ACHN (cell line): ENCODE measurements around the gene HSD3B7.
"Not testable (repeated sequence)": the region's sequence is repeated elsewhere in the genome, so short reads cannot be mapped to it uniquely, and the experiment has no call there.

ENCODE experiments used
- DNase-seq: peaks from one replicate; pipeline ENCODE4 v3.0.0-alpha.2; 2015
- in situ Hi-C: cut with HindIII; loops from 2 replicates; pipeline ENCODE4 v1.10.0; 2017; ENCODE audit warnings: low sequenced_read_pairs, low pct_ligation_motif_present, low pct_unique_long_range_greater_than_20kb

The HSD3B7 gene

DNA sequence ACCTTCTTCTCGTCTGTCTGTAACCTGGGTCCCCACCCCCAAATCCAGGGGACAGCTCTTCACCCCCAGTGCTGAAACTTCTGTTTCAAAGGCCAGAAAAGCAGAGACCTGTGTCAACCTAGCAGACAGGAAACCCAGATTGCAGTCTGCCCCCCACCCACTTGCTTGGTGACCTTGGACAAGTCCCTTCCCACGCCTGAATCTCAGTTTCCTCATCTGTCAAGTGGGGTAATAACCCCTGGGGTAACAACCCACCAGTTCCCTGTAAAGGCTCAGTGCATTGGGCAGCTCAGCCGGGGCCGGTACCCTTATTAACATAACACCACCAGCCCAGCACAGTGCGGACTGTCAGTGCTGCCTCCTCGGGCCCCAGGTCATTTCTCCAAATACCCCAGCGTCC is 24.1 kb downstream of the HSD3B7 start:
- DNase-seq = no peak
- in situ Hi-C loops = no loop called here

DNA sequence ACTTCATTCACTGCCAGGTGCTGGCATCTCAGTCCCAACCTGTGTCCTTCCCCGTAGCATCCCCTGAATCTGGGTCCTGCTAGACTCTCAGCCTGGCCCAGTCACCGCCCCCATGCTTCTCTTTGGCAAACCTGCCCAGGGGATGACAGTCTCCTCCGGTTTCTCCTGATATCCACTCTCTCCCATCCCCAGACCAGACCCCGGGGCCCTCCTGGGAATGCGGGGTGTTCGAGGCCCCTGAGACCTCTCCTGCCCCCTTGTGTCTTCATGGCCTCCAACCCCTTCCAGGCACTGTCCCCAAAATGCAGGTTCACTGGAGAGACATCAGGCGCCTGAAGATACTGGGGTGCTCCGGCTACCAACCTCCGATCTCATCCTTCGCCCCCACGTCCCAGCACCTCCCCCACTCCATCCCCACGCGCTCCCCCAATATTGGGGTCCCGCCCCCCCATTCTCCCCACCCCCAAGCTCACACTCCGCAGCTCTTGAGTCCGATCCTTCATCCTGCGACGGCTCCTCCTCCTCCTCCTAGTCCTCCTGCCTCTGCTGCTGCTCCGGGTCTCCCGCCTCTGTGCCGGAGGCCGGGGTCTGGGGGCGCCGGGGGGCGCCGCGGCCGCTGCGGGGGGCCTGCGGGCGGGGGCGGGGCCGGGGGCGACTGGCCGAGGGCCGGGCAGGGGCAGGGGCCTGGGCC is 25.0 kb downstream of the HSD3B7 start:
- DNase-seq = no peak
- in situ Hi-C loops = no loop called here

DNA sequence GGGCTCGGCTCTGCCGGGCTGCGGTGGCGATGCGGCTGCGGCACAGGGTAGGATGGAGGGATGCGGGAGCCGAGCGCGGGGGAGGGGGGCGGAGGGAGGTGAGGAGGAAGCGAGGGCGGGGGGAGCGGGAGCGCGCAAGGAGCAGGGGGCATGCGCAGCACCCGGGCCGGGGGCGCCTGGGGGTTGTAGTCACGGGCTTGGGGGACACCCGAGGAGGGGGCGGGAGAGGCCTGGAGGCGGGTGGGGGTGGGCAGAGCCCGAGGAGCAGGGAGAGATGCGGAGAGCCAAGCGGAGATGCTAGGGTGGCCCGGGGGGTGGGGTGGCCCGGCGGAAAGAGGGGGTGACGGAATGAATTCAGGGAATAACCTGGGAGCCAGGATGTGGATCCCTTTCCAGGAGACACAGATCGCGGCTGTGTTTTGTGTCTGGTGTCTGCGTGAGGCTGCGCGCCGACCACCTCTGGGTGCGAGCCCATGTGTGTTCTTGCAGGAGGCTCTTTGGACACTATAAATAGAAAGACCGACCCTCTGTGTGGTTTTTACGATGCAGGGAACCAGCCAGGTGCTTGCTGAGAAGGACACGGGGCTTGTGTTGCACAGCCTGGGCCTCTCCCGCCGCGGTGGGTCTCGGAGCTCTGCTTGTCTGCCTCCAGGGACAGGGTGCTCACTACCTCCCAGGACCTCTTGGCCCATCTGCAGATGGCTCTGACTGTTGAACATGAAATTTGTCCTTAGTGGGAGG is 25.7 kb downstream of the HSD3B7 start, which contains the start of gene STX1B:
Gene STX1B, minus strand, starts transcription at position 54 of the 741 bp plus-strand sequence. CDS start 242 bp downstream, outside the sequence.
- in situ Hi-C loops = no loop called here
- DNase-seq = peak; percentile 34

DNA sequence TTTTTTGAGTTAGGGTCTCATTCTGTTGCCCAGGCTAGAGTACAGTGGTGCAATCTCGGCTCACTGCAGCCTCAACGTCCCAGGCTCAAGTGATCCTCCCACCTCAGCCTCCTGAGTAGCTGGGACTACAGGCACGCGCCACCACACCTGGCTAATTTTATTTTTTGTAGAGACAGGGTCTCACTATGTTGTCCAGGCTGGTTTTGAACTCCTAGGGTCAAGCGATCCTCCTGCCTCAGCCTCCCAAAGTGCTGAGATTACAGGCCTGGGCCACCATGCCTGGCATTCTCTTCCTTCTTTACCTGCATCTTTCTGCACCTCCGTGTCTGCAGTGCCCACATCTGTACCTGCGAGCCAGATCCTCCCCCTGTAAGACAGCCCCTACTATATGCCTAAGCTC is 26.8 kb downstream of the HSD3B7 start:
- DNase-seq, in situ Hi-C loops: not testable (repeated sequence)

DNA sequence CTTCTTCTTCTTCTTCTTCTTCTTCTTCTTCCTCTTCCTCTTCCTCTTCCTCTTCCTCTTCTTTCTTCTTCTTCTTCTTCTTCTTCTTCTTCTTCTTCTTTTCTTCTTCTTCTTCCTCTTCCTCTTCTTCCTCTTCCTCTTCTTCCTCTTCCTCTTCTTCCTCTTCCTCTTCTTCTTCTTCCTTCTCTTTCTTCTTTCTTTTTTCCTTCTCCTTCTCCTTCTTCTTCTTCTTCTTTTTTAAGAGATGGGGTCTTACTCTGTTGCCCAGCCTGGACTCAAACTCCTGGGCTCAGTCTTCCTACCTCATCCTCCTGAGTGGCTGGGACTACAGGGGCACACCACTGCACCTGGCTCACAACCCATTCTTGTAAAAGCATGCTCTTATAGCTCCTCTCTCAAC is 28.3 kb downstream of the HSD3B7 start:
- DNase-seq, in situ Hi-C loops: not testable (repeated sequence)

DNA sequence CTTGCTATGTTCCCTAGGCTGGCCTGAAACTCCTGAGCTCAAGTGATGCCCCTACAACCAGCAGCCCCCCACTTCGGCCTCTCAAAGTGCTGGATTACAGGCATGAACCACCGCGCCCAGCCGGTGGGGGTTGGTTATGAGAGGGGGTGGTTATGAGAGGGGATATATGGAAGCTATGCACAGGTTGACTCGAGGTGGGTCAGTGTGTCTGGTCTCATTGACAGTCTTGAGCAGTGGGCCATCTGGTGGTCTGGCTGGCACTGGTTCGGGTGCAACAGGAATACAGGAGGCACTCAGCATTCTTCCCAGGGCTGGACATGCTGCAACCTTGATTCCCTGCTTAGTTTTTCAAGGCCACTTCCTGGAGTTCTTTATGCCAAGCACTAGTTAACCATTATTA is 31.0 kb downstream of the HSD3B7 start:
- in situ Hi-C loops = no loop called here
- DNase-seq = peak; percentile 45

DNA sequence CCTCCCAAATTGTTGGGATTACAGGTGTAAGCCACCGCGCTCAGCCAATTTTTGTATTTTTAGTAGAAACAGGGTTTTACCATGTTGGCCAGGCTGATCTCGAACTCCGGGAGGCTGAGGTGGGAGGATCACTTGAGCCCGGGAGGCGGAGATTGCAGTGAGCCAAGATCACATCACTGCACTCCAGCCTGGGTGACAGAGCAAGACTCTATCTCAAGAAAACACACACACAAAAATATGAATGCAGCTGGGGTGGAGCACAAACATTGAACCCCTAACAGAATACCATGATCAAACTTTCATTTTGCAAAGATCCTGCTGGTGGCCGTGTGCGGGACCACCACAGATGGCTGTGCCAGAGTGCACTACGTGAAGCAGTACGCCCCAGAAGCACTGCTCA is 32.7 kb downstream of the HSD3B7 start:
- in situ Hi-C loops, DNase-seq: not testable (repeated sequence)

DNA sequence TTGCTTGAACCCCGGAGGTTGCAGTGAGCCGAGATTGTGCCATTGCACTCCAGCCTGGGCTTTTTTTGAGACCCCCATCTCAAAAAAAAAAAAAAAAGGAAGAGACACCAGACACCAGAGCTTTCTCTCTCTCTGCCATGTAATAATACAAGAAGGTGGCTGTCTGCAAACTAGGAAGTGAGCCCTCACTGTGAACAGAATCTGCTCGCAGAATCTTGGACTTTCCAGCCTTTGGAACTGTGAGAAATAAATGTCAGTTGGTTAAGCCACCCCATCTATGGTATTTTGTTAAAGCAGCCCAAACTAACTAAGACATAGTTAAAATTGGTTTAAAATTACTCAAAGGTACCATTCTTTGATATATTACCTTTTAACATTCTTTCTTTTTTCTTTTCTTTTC is 35.5 kb downstream of the HSD3B7 start:
- in situ Hi-C loops = no loop called here
- no peak for DNase-seq

DNA sequence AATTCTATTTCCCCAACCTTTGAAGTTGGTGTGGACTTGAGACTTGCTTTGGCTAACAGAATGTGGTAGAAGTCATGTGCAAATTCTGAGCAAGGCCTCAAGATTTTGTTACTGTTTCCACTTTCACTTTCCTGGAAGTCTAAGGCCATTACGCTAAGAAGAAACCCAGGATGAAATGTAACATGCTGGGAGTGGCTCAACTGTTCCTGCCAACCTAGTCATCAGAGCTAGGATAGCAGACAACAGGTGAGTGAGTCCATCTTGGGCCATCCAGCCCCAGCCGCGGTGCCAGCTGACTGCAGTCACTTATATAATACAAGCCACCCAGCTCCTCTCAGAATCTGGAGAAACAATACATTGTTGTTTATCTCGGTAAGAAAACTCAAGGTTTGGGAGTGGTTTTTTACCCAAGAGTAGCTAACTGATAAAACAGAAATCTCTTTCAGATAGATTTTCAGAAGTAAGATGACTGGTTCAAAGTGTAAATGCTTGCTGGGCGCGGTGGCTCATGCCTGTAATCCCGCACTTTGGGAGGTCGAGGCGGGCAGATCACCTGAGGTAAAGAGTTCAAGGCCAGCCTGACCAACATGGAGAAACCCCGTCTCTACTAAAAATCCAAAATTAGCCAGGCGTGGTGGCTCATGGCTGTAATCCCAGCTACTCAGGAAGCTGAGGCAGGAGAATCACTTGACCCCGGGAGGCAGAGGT is 37.7 kb downstream of the HSD3B7 start:
- in situ Hi-C loops = no loop called here
- no peak for DNase-seq

DNA sequence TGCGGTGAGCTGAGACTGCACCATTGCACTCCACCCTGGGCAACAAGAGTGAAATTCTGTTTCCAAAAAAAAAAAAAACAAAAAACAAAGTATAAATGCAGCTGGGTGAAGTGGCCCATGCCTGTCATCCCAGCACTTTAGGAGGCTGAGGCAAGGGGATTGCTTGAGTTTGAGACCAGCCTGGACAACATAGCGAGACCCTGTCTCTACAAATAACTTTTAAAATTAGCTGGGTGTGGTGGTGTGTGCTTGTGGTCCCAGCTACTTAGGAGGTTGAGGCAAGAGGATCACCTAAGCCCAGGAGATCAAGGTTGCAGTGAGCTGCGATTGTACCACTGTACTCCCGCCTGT is 38.2 kb downstream of the HSD3B7 start:
- in situ Hi-C loops = no loop called here
- no peak for DNase-seq

DNA sequence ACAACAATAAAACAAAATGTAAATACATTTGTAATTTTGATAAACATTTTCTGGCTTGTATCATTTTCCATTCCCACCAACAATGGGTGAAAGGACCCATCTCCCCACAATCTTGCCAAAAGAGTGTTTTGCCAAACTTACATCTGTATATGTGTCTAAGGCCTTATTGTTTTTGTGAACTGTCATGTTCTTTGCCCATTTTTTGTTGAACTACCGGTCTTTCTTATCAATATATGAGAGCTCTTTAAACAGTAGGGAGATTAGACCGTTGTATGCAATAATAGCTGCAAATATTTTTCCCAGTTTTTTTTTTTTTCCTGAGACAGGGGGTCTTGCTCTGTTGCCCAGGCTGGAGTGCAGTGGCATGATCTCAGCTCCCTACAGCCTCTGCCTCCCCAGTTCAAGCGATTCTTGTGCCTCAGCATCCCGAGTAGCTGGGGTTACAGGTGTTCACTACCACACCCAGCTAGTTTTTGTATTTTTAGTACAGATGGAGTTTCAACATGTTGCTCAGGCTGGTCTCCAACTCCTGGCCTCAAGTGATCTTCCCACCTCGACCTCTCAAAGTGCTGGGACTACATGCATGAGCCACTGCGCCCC is 38.7 kb downstream of the HSD3B7 start:
- in situ Hi-C loops = no loop called here
- no peak for DNase-seq

DNA sequence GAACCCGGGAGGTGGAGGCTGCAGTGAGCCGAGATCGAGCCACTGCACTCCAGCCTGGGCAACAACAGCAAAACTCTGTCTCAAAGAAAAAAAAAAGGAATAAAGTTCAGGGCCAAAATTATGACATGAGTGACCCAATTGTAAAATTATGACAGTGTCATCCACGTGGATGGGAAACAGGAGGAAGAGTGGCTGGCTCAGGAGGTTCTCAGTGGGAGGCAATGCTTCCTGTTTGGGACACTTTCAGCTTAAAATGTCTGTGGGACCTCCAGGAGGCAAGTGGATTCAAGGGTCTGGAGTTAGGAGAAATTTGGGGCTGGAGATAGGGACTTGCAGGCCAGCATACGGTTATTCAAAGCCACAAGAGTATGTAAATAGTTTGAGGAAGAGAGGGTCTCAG is 40.3 kb downstream of the HSD3B7 start:
- DNase-seq = no peak
- in situ Hi-C loops = no loop called here

DNA sequence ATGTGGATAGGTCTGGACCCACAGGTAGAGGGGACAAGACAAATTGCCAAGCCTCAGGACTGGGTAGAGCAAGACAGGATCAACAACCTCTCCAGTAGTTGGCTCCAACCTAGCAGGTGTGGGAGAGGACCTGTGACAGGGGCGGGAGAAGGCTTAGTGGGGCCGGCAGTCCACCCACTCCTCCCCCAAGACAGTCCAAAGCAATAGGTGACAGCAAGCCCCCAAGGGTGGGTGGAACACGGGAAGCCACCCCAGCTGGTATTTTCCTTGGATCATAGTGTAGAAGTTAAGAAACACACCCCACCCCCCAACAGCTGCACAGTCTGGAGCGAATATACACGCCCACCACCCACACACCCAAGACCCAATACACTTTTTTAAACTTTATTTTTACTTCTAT is 44.3 kb downstream of the HSD3B7 start:
- no peak for DNase-seq
- in situ Hi-C loops = no loop called here

DNA sequence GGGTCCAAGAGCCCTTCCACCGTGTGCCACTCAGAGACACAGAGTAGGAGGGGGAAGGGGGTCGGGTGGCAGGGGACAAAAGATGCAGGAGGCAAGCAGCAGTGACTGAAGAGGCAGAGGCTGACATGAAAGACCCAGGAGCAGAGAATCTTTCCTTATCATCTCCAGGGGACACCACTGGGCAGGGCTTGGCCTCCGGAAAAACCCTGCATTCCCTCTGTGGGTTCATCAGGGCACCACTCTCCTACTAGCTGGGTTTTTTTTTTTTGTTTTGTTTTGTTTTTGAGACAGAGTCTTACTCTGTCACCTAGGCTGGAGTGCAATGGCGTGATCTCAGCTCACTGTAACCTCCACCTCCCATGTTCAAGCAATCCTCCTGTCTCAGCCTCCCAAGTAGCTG is 46.3 kb downstream of the HSD3B7 start:
- in situ Hi-C loops = no loop called here
- DNase-seq = no peak

DNA sequence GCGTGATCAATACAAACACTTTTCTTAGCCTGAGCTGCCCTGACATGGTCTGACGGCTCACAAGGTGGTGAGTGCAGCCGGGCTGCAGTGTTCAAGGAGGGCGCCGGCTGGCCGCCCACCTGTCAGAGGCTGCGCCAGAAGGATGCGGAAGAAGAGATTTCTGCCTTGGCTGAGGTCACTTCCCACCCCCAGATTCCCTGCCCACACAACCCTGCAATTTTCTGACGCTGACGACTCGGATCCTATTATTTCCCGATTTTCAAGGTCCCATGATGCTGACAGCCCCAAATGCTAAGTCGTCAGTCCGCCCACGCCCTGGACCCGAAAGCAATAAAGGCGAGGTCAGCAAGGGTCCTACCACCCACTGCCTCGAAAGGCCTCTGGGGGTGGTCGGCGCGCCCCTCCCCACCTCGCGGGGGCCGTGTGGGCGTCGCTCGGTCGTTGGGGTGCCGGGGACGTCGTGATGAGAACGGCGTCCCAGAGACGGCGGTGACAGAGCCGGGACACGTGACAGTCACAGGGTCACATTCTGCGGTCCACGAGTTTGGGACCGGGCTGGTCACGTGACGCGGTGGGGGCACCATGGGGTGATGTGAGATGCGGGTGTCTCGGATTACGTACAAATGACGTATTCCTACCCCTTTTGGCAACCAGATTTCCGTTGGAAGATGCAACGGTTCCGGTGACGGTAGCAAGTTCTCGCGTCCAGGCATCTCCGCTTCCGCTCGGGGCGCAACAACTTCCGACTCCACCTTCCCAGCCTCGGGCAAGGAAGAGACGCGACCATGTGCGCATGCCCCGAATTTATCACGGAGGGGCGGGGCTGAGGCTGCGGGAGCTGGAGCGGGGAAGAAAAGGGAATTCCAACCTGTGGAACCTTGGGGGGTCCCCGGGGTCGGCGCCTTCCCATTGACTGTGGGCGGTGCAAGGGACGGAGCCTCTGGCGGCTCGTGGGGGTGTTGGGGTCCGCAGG is 48.0 kb downstream of the HSD3B7 start, which contains the start of gene STX4:
Gene STX4, plus strand, starts transcription at position 823 of the 973 bp plus-strand sequence. CDS start 248 bp downstream, outside the sequence.
- in situ Hi-C loops = no loop called here
- peak; percentile 99 for DNase-seq

DNA sequence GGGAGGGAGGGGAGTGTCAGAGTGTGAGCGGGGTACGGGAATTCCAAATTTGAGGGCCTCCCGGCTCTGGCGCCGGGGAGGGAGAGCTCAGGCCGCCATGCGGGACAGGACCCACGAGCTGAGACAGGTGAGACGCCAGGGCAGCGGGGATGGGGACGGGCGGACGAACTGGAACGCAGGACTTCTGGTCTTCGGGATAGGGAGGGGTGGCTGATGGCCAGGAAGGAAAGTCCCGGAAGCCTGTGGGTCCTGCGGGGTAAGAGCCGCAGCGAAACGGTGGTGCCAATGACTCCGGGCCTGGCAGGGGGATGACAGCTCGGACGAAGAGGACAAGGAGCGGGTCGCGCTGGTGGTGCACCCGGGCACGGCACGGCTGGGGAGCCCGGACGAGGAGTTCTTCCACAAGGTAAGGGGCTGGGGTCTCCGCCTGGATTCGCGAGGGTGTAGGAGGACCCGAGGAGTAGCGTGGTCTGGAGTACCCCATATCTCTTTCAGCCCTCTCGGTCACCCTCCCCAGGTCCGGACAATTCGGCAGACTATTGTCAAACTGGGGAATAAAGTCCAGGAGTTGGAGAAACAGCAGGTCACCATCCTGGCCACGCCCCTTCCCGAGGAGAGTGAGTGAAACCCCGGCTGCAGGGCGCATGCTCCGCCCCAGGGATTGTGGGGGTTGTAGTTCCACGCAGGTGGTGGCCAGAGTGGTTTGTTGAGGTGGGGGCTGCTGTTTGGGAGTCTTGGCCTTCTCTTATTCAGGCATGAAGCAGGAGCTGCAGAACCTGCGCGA is 48.9 kb downstream of the HSD3B7 start:
- in situ Hi-C loops = no loop called here
- DNase-seq = peak; percentile 90

DNA sequence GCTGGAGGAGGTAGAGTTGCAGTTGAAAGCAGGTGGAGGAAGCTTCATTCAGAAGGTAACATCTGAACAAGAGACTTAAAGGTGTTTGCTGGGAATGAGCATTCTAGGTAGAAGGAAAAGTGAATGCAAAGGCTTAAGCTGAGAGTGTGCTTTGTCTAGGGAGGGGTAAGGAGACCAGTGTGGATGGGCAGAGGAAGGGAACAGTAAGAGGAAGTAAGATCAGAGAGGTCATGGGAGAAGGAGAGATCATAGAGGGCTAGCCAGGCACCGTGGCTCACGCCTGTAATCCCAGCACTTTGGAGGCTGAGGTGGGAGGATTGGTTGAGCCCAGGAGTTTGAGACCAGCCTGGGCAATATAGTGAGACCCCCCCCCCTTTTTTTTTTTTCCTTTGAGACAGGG is 51.7 kb downstream of the HSD3B7 start:
- in situ Hi-C loops = no loop called here
- DNase-seq = no peak
